Nephron progenitor cell (in vitro differentiated cells): ENCODE results near the gene PCNX3.

Experiments used
- DNase-seq: peaks from one replicate; pipeline ENCODE4 v3.0.0; 2021
- H3K27ac Mint-ChIP-seq: 2 replicates; pipeline ENCODE4 v1.8.0; 2021; ENCODE audit warnings: mild to moderate bottlenecking, moderate library complexity, mixed read lengths
- H3K27me3 Mint-ChIP-seq: 2 replicates; pipeline ENCODE4 v1.8.0; 2021; ENCODE audit warnings: mild to moderate bottlenecking, low read depth, mixed read lengths; ENCODE audit not compliant: poor library complexity
- H3K36me3 Mint-ChIP-seq: 2 replicates; pipeline ENCODE4 v1.8.0; 2021; ENCODE audit warnings: low read depth, mixed read lengths
- H3K4me1 Mint-ChIP-seq: 2 replicates; pipeline ENCODE4 v1.8.0; 2021; ENCODE audit warnings: mixed read lengths
- H3K4me3 Mint-ChIP-seq: 2 replicates; pipeline ENCODE4 v1.8.0; 2021; ENCODE audit warnings: mild to moderate bottlenecking, moderate library complexity, mixed read lengths
- H3K9me3 Mint-ChIP-seq: 2 replicates; pipeline ENCODE4 v1.8.0; 2021; ENCODE audit warnings: mild to moderate bottlenecking, moderate library complexity, mixed read lengths
- TF ChIP-seq, protein P1 (sequence below): fragments of 200-600 bp; sonication (generic); IDR thresholded peaks from 2 replicates; pipeline ENCODE4 v1.5.0; 2021; ENCODE audit warnings: antibody characterized with exemption

PCNX3 gene

DNA sequence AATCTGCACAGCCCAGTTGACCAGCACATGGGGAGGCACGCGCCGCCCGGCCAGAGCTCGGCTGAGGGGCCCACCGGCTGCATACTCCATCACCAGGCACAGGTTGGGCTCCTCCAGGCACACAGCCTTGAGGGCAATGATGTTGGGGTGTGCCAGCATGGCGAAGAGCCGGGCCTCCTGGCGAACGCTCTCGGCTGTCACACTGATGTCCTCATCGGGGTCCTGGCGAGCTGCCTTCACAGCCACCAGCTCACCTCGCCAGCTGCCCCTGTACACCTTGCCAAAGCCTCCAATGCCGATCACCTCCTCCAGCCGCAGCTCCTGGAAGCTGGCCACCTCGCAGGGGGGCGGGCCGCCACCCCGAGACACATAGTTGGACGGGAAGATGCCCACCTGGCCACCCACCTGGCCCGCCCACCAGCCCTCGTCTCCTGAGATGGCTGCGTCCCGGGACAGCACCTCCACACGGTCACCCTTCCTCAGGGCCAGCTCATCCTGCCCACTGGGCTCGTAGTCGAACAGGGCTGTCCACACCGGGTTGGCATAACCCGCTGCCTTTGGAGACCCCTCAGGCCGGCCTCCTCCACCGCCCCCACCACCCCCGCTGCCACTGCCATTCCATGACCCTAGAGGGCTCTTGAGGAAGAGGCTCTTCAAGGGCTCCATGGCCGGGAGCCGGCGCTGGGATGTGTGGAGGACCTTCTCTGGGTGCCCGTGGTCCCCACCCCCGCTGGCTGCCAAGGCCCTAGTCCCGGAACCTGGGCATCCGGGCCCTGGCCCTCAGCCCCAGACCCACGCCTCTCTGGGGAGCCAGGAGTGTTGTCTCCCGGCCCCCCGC, 2.3 kb upstream of the PCNX3 start:
- H3K27me3 Mint-ChIP-seq: peaks cover 9% of the 10 kb centered on the region
- peak overlapping the region; percentile 82 for H3K4me3 Mint-ChIP-seq
- H3K4me1 Mint-ChIP-seq: peaks cover 51% of the 10 kb centered on the region
- H3K27ac Mint-ChIP-seq: no peak overlapping the region
- H3K36me3 Mint-ChIP-seq: peaks cover 26% of the 10 kb centered on the region
- TF ChIP-seq, protein P1, sequence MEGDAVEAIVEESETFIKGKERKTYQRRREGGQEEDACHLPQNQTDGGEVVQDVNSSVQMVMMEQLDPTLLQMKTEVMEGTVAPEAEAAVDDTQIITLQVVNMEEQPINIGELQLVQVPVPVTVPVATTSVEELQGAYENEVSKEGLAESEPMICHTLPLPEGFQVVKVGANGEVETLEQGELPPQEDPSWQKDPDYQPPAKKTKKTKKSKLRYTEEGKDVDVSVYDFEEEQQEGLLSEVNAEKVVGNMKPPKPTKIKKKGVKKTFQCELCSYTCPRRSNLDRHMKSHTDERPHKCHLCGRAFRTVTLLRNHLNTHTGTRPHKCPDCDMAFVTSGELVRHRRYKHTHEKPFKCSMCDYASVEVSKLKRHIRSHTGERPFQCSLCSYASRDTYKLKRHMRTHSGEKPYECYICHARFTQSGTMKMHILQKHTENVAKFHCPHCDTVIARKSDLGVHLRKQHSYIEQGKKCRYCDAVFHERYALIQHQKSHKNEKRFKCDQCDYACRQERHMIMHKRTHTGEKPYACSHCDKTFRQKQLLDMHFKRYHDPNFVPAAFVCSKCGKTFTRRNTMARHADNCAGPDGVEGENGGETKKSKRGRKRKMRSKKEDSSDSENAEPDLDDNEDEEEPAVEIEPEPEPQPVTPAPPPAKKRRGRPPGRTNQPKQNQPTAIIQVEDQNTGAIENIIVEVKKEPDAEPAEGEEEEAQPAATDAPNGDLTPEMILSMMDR: no peak
- DNase-seq: no peak
- no peaks in the 10 kb centered on the region for H3K9me3 Mint-ChIP-seq

DNA sequence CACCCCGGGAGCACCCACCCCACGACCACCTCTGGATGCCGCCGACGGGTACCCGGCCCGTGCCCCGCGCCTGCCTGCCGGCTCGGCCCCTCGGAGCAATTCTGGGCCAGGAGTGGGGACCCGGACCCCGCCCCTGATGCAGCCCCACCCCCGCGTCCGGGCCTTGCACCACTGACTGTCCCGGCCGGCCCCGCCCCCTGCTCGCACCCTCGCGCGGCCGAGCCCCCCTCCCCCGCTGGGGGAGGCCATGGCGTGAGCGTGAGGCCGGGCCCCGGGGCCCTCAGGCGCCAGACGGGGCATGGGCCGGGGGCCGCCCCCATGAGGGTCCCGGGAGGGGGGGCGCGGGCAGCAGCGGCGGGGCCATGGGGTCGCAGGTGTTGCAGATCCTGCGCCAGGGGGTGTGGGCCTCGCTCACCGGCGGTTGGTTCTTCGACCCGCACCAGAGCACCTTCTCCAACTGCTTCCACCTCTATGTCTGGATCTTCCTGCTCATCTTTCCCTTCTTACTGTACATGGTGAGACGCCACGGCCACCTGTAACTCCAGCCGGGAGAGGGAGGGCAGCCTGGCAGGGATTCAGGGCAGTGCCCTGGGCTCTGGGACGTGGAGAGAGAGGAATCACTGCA, 486 bp downstream of the PCNX3 start:
- Mint-ChIP-seq H3K4me3 (peak overlapping the region; percentile 96), H3K27me3 (no peaks in the 10 kb centered on the region), H3K36me3 (peaks cover 9% of the 10 kb centered on the region), H3K27ac (peak overlapping the region; percentile 98), H3K9me3 (no peaks in the 10 kb centered on the region), H3K4me1 (peaks cover 33% of the 10 kb centered on the region)
- DNase-seq: peak; percentile 79
- TF ChIP-seq, protein P1: no peak

DNA sequence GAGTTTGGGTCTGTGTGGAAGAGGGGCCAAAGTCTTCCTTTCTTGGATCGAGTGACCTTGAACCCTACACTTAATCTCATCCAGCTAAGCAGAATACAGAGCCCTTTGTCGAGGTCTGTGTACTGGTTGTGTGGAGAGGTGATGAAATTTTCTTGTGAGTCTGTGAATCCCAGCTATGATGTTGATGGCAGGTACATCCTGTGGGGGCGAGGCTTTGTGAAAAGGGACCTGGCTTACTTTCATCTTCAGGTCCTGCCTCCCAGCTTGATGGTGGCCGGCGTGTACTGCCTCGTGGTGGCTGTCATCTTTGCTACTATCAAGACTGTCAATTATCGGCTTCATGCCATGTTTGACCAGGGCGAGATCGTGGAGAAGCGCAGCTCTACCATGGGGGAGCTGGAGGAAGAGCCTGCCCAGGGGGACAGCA, 1.0 kb downstream of the PCNX3 start:
- H3K4me3 Mint-ChIP-seq: peak overlapping the region; percentile 96
- peaks cover 28% of the 10 kb centered on the region for H3K4me1 Mint-ChIP-seq
- H3K9me3 Mint-ChIP-seq: no peaks in the 10 kb centered on the region
- DNase-seq: no peak
- H3K27ac Mint-ChIP-seq: peak overlapping the region; percentile 98
- H3K27me3 Mint-ChIP-seq: no peaks in the 10 kb centered on the region
- TF ChIP-seq, protein P1: no peak
- peaks cover 10% of the 10 kb centered on the region for H3K36me3 Mint-ChIP-seq

DNA sequence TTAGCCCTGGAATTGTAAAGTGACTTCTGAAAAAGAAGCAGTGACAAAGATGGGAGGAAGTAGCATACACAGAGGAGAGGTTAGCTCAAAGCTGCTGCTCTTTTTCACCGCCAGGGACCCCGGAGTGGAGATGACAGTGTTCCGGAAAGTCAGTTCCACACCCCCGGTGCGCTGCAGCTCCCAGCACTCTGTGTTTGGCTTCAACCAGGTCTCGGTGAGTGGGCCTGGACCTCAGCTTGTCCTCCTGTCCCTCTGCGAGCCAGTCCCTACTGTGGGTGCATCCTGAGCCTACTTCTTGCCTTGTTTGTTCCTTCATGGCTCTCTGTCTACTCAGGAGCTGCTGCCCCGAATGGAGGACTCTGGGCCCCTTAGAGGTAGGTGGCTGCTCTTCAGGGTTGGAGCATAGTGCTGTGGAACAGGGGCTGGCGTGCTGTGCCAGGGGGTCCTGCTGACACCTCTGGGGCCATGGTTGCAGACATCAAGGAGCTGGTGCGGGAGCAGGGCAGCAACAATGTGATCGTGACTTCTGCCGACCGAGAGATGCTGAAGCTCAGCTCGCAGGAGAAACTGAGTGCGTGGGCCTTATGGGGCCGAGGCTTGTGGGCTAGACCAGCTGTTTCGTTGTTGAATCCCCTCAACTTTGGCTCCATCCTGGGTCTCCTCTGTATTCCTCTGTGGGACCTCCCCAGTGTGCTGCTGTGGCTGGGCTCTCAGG, 1.7 kb downstream of the PCNX3 start:
- Mint-ChIP-seq H3K4me1 (peaks cover 21% of the 10 kb centered on the region), H3K4me3 (peak overlapping the region; percentile 96), H3K27me3 (no peaks in the 10 kb centered on the region), H3K36me3 (peaks cover 12% of the 10 kb centered on the region), H3K27ac (peak overlapping the region; percentile 48), H3K9me3 (no peaks in the 10 kb centered on the region)
- no peak for DNase-seq
- TF ChIP-seq, protein P1: no peak

DNA sequence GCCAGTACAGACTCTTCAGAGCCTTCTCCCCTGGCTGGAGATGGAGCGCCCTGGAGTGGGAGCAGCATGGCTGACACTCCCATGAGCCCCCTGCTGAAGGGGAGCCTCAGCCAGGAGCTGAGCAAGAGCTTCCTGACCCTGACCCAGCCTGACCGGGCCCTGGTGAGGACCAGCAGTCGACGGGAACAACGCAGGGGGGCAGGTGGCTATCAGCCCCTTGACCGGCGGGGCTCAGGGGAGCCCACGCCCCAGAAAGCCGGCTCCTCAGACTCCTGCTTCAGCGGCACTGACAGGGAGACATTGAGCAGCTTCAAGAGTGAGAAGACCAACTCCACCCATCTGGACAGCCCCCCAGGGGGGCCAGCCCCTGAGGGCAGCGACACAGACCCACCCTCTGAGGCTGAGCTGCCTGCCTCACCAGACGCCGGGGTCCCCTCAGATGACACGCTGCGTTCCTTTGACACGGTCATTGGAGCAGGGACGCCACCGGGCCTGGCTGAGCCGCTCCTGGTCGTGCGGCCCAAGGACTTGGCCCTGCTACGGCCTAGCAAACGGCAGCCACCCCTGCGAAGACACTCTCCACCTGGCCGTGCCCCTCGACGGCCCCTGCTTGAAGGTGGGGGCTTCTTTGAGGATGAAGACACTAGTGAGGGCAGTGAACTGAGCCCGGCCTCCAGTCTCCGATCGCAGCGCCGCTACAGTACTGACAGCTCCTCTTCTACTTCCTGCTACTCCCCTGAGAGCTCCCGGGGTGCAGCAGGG, 2.6 kb downstream of the PCNX3 start:
- no peak for DNase-seq
- H3K9me3 Mint-ChIP-seq: no peaks in the 10 kb centered on the region
- peak overlapping the region; percentile 96 for H3K4me3 Mint-ChIP-seq
- H3K4me1 Mint-ChIP-seq: peaks cover 12% of the 10 kb centered on the region
- TF ChIP-seq, protein P1: no peak
- no peak overlapping the region for H3K27ac Mint-ChIP-seq
- peaks cover 13% of the 10 kb centered on the region for H3K36me3 Mint-ChIP-seq
- no peaks in the 10 kb centered on the region for H3K27me3 Mint-ChIP-seq
